ENCODE results near the gene HIRA. TPM values are rescaled to one million over a fixed set of nuclear protein-coding genes. Genes with fewer than 3 reads are reported as not detected.

Gene HIRA
- total and polyA plus RNA-seq, 9 of the 15 experiments (the other 6 are each of a cell fraction or from before 2014, with no cell fraction given): 0.96 to 132 (median 58.4) TPM

DNA sequence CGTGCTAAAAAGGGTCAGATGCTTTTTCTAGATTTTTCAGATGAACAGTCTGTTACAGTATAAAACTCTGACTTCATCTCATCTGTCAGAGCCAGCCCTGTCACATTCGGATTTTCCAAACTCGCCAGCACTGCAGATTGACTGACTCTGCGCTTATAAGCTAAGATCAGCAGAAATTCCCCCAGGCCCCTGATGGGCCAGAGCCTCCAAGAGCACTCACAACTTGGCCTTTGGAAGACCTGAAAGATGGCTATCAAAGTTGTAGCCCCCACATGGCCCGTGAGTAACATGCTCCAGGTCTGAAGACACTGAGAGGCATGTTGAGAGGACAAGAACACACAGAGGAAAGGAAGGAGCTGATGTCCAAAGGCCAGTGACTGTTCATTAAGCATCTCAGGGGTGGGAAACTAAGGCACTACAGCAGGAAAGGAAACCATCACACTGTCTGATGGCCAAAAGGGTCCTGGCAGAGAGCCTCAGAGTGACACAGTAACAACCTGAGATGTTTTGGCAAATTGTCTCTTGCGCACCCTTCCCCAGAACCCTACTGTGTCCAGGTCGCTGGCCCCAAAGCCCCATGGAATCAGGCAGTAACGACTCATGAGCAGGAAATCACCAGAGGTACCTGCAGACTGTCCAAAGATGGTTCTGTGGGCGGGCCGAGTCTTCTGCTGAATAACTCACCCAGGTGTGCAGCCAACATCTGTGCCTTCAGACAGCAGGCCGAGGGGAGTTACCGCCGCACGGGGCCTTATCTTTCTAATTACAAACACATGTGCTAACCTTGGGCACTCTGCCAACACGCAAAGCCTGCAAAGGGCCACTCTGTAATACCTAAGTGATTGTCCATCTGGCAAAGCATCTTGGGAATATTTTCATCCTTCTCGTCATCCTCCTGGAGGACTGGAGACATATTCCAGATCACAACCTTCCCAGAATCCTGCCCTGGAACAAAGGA, 23.6 kb downstream of the HIRA start (continued):
- TF ChIP-seq TCF7L2 (IDR thresholded peaks at IDR 0.05; ENCODE audit: low read depth, low read length) (no peak), GABPB2 (CRISPR knock-in tag; conservative IDR thresholded peaks at IDR 0.05) (no peak), ZNF57 (CRISPR knock-in tag; IDR thresholded peaks at IDR 0.05) (no peak), SMAD2 (IDR thresholded peaks at IDR 0.05; ENCODE audit: low read depth, low read length) (no peak), CHCHD3 (CRISPR knock-in tag; IDR thresholded peaks at IDR 0.05) (no peak), THRA (IDR thresholded peaks at IDR 0.05) (no peak), DEAF1 (CRISPR knock-in tag; IDR thresholded peaks at IDR 0.05) (no peak), ZBTB5 (IDR thresholded peaks at IDR 0.05) (no peak), EGR1 (conservative IDR thresholded peaks at IDR 0.05) (no peak), HNRNPK (IDR thresholded peaks at IDR 0.05; ENCODE audit: low read depth, low read length, poor library complexity, severe bottlenecking) (no peak), ZNF707 (CRISPR knock-in tag; conservative IDR thresholded peaks at IDR 0.05) (peak; percentile 47; the same call in 1 of the 2 replicates), ILK (tag; IDR thresholded peaks at IDR 0.05; ENCODE audit: borderline replicate concordance, low read depth) (no peak), NFXL1 (CRISPR knock-in tag; IDR thresholded peaks at IDR 0.05) (no peak), ZNF134 (CRISPR knock-in tag; conservative IDR thresholded peaks at IDR 0.05) (no peak; the same call in 1 of the 2 replicates), SMC3 (conservative IDR thresholded peaks at IDR 0.05; ENCODE audit: insufficient read depth, low read depth, low read length) (no peak; the same call in 1 of the 2 replicates), SAFB (IDR thresholded peaks at IDR 0.05; ENCODE audit: borderline replicate concordance, low read depth, low read length) (no peak), ETV5 (CRISPR knock-in tag; IDR thresholded peaks at IDR 0.05; ENCODE audit: low read depth) (no peak), RAD51 (IDR thresholded peaks at IDR 0.05; ENCODE audit: borderline replicate concordance, low read depth) (no peak; the same call in 1 of the 2 replicates), DIDO1 (tag; IDR thresholded peaks at IDR 0.05; ENCODE audit: low read depth) (no peak)
- TF ChIP-seq, protein P1, sequence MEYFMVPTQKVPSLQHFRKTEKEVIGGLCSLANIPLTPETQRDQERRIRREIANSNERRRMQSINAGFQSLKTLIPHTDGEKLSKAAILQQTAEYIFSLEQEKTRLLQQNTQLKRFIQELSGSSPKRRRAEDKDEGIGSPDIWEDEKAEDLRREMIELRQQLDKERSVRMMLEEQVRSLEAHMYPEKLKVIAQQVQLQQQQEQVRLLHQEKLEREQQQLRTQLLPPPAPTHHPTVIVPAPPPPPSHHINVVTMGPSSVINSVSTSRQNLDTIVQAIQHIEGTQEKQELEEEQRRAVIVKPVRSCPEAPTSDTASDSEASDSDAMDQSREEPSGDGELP (CRISPR knock-in tag; IDR thresholded peaks at IDR 0.05; ENCODE audit: borderline replicate concordance): no peak
- TF ChIP-seq, protein P2, sequence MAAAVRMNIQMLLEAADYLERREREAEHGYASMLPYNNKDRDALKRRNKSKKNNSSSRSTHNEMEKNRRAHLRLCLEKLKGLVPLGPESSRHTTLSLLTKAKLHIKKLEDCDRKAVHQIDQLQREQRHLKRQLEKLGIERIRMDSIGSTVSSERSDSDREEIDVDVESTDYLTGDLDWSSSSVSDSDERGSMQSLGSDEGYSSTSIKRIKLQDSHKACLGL (CRISPR knock-in tag; IDR thresholded peaks at IDR 0.05; ENCODE audit: borderline replicate concordance, poor library complexity, severe bottlenecking): peak; percentile 49
